ENCODE measurements around the gene PLAC9. TPM values are rescaled to one million over a fixed set of nuclear protein-coding genes. Genes with fewer than 3 reads are reported as not detected.
A peak's percentile ranks its signal among the peaks of the same experiment; 100 is the strongest.
"Not testable (repeated sequence)": the region's sequence is repeated elsewhere in the genome, so short reads cannot be mapped to it uniquely, and the experiment has no call there.

The PLAC9 gene
- 10 to 100 TPM in 1 of 4 donors, 1 to 10 TPM in 3; 1.3 to 17.4 (median 8.5) TPM for total RNA-seq

- peak within 1 kb of the TSS; percentile 45 for H3K4me3 ChIP-seq (ENCODE audit: low read depth, poor library complexity, severe bottlenecking)
- intact Hi-C loops (cut with DNase I; ENCODE audit: low total_unique reads), result no loop called here
- no peak for TF ChIP-seq CTCF (IDR thresholded peaks at IDR 0.05)
- no peak for TF ChIP-seq POLR2A (IDR thresholded peaks at IDR 0.05)
- DNase-seq (ENCODE audit: low spot score in 2 of 2), result peak in 1 of 2 donors; percentile 89
- WGBS, 2 donors, result 2 to 5% methylated on average over 31 to 47 of the region's 58 CpGs
These were observed at the start of gene PLAC9 for GRCh38 chr10:80132299-80133139. TSS of gene PLAC9 (plus strand) at chr10:80132730. CDS start at chr10:80132763, 33 bp downstream.

GRCh38 chr10:80090121-80090520 lies 42.4 kb upstream of the PLAC9 start:
- intact Hi-C loops (cut with DNase I; ENCODE audit: low total_unique reads), result no loop called here
- TF ChIP-seq CTCF (IDR thresholded peaks at IDR 0.05), result no peak
- no peak for TF ChIP-seq POLR2A (IDR thresholded peaks at IDR 0.05)
- DNase-seq (ENCODE audit: low spot score in 2 of 2), result no peak
- WGBS, 2 donors, result 58 to 68% methylated on average over 2 of the region's 2 CpGs
- H3K4me3 ChIP-seq (ENCODE audit: low read depth, poor library complexity, severe bottlenecking), result no peak overlapping the region

GRCh38 chr10:80094231-80094630 lies 38.3 kb upstream of the PLAC9 start:
- H3K4me3 ChIP-seq (ENCODE audit: low read depth, poor library complexity, severe bottlenecking), result no peak overlapping the region
- no peak for TF ChIP-seq POLR2A (IDR thresholded peaks at IDR 0.05)
- intact Hi-C loops (cut with DNase I; ENCODE audit: low total_unique reads), result no loop called here
- 72 to 88% methylated on average over 2 of the region's 2 CpGs for WGBS, 2 donors
- no peak for DNase-seq (ENCODE audit: low spot score in 2 of 2)

GRCh38 chr10:80098272-80098671 lies 34.3 kb upstream of the PLAC9 start:
- DNase-seq (ENCODE audit: low spot score in 2 of 2); H3K4me3 ChIP-seq (ENCODE audit: low read depth, poor library complexity, severe bottlenecking); intact Hi-C loops (cut with DNase I; ENCODE audit: low total_unique reads): not testable (repeated sequence)
- 81 to 90% methylated on average over 2 of the region's 2 CpGs for WGBS, 2 donors

- DNase-seq (ENCODE audit: low spot score in 2 of 2); intact Hi-C loops (cut with DNase I; ENCODE audit: low total_unique reads); H3K4me3 ChIP-seq (ENCODE audit: low read depth, poor library complexity, severe bottlenecking): not testable (repeated sequence)
- WGBS, 2 donors, result 81 to 89% methylated on average over 8 of the region's 8 CpGs
These were observed 33.2 kb upstream of the PLAC9 start for GRCh38 chr10:80099295-80099694.

GRCh38 chr10:80100116-80100515 lies 32.4 kb upstream of the PLAC9 start:
- no peak for DNase-seq (ENCODE audit: low spot score in 2 of 2)
- intact Hi-C loops (cut with DNase I; ENCODE audit: low total_unique reads), result no loop called here
- 86 to 90% methylated on average over 9 of the region's 9 CpGs for WGBS, 2 donors
- no peak for TF ChIP-seq POLR2A (IDR thresholded peaks at IDR 0.05)
- TF ChIP-seq CTCF (IDR thresholded peaks at IDR 0.05), result no peak
- no peak overlapping the region for H3K4me3 ChIP-seq (ENCODE audit: low read depth, poor library complexity, severe bottlenecking)

GRCh38 chr10:80100861-80101695 lies 31.5 kb upstream of the PLAC9 start:
- TF ChIP-seq POLR2A (IDR thresholded peaks at IDR 0.05) (no peak), CTCF (IDR thresholded peaks at IDR 0.05) (no peak)
- no peak overlapping the region for H3K4me3 ChIP-seq (ENCODE audit: low read depth, poor library complexity, severe bottlenecking)
- intact Hi-C loops (cut with DNase I; ENCODE audit: low total_unique reads), result no loop called here
- WGBS, 2 donors, result 56 to 65% methylated on average over 15 of the region's 15 CpGs
- DNase-seq (ENCODE audit: low spot score in 2 of 2), result no peak

Data from lower leg skin (tissue), 4 donors.